LNCaP clone FGC (cell line): ENCODE results near the gene COMMD4.
"Not testable (repeated sequence)": the region's sequence is repeated elsewhere in the genome, so short reads cannot be mapped to it uniquely, and the experiment has no call there.

Experiments
- DNase-seq: peaks from one replicate; pipeline ENCODE4 v3.0.0-alpha.2; 2011; ENCODE audit warnings: low read depth
- H3K4me3 ChIP-seq: 2 replicates; pipeline ENCODE4 v1.5.1; 2011; ENCODE audit warnings: mild to moderate bottlenecking, low read depth, low read length, control low read depth
- CTCF ChIP-seq: IDR thresholded peaks from 2 replicates; pipeline ENCODE4 v1.5.1; 2012; ENCODE audit warnings: mild to moderate bottlenecking; ENCODE audit not compliant: control insufficient read depth, insufficient read depth; ENCODE audit errors: extremely low read depth

COMMD4 gene

GRCh38 chr15:75335705-75336355 lies at the start of gene COMMD4:
Gene COMMD4, plus strand, starts transcription at chr15:75336063. Its CDS starts 27 bp downstream, at chr15:75336090.
- peak within 1 kb of the TSS; percentile 95 for H3K4me3 ChIP-seq
- DNase-seq, result peak; percentile 85
- TF ChIP-seq CTCF, result no peak

DNA sequence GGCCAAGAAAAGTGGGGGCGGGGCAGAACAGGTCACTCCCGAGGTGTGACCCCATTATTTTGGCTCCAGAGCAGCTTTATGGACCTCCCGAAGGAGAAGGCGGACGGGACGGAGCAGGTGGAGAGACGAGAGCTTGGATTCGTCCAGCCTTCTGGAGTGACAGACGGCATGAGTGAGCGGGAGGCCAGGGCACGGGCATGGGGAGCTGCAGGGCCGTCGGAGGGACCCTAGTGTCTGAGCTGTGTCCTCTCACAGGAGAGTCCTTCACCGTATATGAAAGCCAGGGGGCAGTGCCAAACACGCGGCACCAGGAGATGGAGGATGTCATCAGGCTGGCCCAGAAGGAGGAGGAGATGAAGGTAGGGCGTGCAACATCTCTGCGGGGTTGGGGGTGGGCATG lies 42.2 kb upstream of the COMMD4 start:
- not testable (repeated sequence) for DNase-seq, H3K4me3 ChIP-seq

DNA sequence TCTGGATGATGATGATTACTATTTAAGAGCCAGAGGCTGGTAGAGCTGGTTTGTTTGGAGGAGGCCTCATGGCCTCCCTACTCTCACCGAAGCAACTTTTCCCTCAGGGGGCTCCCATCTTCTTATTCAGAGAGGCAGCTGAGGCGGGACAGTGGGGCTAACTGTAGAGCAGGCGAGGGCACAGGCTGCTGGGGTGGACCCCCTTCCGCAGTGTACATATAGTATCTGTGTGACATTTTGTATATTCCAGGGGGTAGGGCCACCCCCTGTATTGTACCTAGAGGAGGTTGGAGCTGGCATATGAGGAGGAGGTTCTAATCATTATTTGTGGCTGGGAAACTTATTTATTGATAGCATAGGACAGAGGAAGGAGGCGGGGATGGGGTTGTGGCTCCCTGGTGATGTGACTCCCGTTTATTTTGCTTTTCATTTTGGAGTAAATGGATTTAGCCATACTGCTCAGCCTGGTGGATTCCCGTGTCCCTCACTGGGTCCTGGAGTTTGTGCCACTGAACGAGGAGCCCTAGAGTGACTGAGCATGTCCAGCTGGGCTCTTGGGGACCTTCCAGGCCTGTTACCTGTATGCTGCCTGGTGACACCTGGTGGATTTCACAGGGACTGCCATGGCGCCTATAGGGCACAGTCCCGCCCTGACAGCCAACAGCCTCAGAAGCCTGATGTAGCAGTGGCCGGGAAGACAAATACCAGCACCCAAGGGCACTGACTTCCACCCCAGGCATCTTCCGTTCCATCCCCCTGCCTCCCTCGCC lies 37.1 kb upstream of the COMMD4 start:
- DNase-seq, H3K4me3 ChIP-seq: not testable (repeated sequence)

DNA sequence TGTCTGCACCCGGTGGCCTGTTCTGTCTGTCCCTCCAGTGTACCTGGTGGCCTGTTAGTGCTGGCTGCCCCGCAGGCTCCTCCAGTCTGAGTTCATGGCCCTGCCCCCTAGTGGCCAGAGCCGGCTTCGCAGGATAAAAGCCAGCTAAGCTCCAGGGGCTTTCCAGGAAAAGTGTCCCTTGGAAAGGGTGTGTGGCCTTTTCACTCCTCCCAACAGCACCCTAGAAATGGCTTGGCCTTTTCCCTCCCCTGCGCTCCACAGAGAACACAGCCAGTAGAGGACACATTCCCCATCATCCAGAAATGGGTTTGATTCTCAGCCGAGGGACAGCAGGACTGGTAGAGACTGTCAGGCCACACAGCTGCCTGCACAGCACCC lies 36.6 kb upstream of the COMMD4 start:
- not testable (repeated sequence) for DNase-seq, H3K4me3 ChIP-seq
- TF ChIP-seq CTCF, result peak; percentile 32

GRCh38 chr15:75300026-75300425 lies 35.8 kb upstream of the COMMD4 start:
- H3K4me3 ChIP-seq, DNase-seq: not testable (repeated sequence)

- no peak for DNase-seq
- H3K4me3 ChIP-seq, result no peak overlapping the region
- TF ChIP-seq CTCF, result no peak
Measured at GRCh38 chr15:75302318-75302717, 33.5 kb upstream of the COMMD4 start.

GRCh38 chr15:75302753-75303152 lies 33.1 kb upstream of the COMMD4 start:
- H3K4me3 ChIP-seq, DNase-seq: not testable (repeated sequence)

- DNase-seq, result no peak
- TF ChIP-seq CTCF, result no peak
- no peak overlapping the region for H3K4me3 ChIP-seq
Measured at GRCh38 chr15:75306188-75306587, 29.7 kb upstream of the COMMD4 start.

DNA sequence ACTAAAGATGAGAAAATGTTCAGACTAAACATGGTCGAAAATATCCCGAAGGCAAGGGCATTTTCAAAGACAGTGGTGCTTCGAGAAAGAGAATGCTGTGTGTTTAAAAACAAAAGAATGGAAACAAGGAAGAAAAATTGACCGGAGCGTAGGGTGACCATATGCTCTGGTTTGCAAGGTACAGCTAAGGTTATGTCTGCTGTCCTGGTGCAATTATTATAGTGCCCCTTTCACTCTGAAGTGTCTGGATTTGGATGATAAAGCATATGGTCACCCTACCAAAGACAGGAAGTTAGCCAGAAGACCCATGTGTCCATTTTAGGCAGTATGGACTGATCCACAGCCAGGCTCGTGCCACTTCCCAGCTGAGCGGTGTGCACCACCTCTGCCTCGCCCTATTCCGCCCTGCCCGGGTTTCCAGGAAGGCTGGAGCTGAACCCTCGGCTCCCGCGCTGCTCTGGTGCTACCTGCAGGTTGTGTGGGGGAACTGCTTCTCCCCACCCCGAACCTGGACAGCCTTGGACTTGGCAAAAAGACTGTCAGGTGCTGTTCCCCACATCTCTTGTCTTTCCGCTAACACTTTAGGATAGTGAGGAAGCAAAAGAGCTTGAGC lies 28.0 kb upstream of the COMMD4 start:
- DNase-seq, result no peak
- no peak overlapping the region for H3K4me3 ChIP-seq
- peak; percentile 56 for TF ChIP-seq CTCF
